Loucy (cell line): ENCODE data around the gene RBKS.

Source experiments
- EZH2phosphoT487 ChIP-seq: fragments of 200-600 bp; IDR thresholded peaks from 2 replicates; pipeline ENCODE4 v1.6.1; 2018; ENCODE audit warnings: antibody characterized with exemption, mild to moderate bottlenecking, moderate library complexity, borderline replicate concordance
- TF ChIP-seq, protein P1 (sequence below): fragments of 200-600 bp; sonication (generic); conservative IDR thresholded peaks from 2 replicates; pipeline ENCODE4 v1.5.1; 2014; ENCODE audit warnings: mild to moderate bottlenecking, antibody characterized with exemption, low read length

DNA sequence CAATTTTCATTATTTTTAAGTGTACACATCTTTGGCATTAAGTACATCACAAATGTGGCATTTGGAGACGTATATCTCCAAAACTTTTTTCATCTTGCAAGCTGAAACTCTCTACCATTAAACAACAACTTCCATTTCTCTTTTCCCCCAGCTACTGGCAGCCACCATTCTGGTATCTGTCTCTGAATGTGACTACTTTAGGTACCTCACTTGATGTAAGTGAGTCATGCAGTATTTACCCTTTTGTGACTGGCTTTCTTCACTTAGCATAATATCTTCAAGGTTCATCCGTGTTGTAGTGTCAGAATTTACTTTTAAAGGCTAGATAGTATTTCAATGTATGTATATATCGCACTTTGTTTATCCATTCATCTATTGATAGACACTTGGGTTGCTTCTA, 17.4 kb upstream of the RBKS start:
- TF ChIP-seq, protein P1, sequence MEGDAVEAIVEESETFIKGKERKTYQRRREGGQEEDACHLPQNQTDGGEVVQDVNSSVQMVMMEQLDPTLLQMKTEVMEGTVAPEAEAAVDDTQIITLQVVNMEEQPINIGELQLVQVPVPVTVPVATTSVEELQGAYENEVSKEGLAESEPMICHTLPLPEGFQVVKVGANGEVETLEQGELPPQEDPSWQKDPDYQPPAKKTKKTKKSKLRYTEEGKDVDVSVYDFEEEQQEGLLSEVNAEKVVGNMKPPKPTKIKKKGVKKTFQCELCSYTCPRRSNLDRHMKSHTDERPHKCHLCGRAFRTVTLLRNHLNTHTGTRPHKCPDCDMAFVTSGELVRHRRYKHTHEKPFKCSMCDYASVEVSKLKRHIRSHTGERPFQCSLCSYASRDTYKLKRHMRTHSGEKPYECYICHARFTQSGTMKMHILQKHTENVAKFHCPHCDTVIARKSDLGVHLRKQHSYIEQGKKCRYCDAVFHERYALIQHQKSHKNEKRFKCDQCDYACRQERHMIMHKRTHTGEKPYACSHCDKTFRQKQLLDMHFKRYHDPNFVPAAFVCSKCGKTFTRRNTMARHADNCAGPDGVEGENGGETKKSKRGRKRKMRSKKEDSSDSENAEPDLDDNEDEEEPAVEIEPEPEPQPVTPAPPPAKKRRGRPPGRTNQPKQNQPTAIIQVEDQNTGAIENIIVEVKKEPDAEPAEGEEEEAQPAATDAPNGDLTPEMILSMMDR = no peak
- TF ChIP-seq EZH2phosphoT487 = no peak
